Erythroblast (primary cell): ENCODE data around the gene IP6K3.

Source experiments
- GATA1 ChIP-seq: IDR thresholded peaks from 2 replicates; pipeline ENCODE4 v1.6.1; 2011; ENCODE audit warnings: low read depth, mild to moderate bottlenecking, control low read depth, low read length, moderate library complexity
- POLR2A ChIP-seq: IDR thresholded peaks from 2 replicates; pipeline ENCODE4 v1.6.1; 2011; ENCODE audit warnings: mild to moderate bottlenecking, low read length

GRCh38 chr6:33787346-33787953 is 40.7 kb upstream of the IP6K3 start:
- TF ChIP-seq POLR2A (no peak), GATA1 (no peak)
